ENCODE results near the gene CABCOCO1. TPM values are rescaled to one million over a fixed set of nuclear protein-coding genes. Genes with fewer than 3 reads are reported as not detected.
A peak's percentile ranks its signal among the peaks of the same experiment; 100 is the strongest.

Gene CABCOCO1
- total RNA-seq, 1 donor from 2014 or later, result 0.28 TPM

- no peak for TF ChIP-seq CTCF (IDR thresholded peaks at IDR 0.05; ENCODE audit: unreplicated experiment)
- no peak overlapping the region for H3K4me3 Mint-ChIP-seq (ENCODE audit: unreplicated experiment)
- no peaks in the 10 kb centered on the region for H3K9me3 Mint-ChIP-seq (ENCODE audit: unreplicated experiment)
- DNase-seq (ENCODE audit: low spot score), result no peak
- H3K4me1 Mint-ChIP-seq (ENCODE audit: unreplicated experiment), result peaks cover 4% of the 10 kb centered on the region
- H3K27me3 Mint-ChIP-seq (ENCODE audit: unreplicated experiment), result no peaks in the 10 kb centered on the region
- H3K27ac Mint-ChIP-seq (ENCODE audit: unreplicated experiment), result no peak overlapping the region
- H3K36me3 Mint-ChIP-seq (ENCODE audit: low read depth, unreplicated experiment), result no peaks in the 10 kb centered on the region
Observed at GRCh38 chr10:61655335-61655851, 7.3 kb upstream of the CABCOCO1 start.

GRCh38 chr10:61663466-61663865 is 737 bp downstream of the CABCOCO1 start:
- Mint-ChIP-seq H3K9me3 (ENCODE audit: unreplicated experiment) (no peaks in the 10 kb centered on the region), H3K4me3 (ENCODE audit: unreplicated experiment) (peak overlapping the region; percentile 86), H3K27me3 (ENCODE audit: unreplicated experiment) (no peaks in the 10 kb centered on the region), H3K27ac (ENCODE audit: unreplicated experiment) (no peak overlapping the region), H3K4me1 (ENCODE audit: unreplicated experiment) (peaks cover 9% of the 10 kb centered on the region), H3K36me3 (ENCODE audit: low read depth, unreplicated experiment) (no peaks in the 10 kb centered on the region)
- TF ChIP-seq CTCF (IDR thresholded peaks at IDR 0.05; ENCODE audit: unreplicated experiment), result no peak
- DNase-seq (ENCODE audit: low spot score), result no peak

- no peaks in the 10 kb centered on the region for H3K36me3 Mint-ChIP-seq (ENCODE audit: low read depth, unreplicated experiment)
- no peaks in the 10 kb centered on the region for H3K9me3 Mint-ChIP-seq (ENCODE audit: unreplicated experiment)
Observed at GRCh38 chr10:61664985-61665384, 2.3 kb downstream of the CABCOCO1 start.

DNA sequence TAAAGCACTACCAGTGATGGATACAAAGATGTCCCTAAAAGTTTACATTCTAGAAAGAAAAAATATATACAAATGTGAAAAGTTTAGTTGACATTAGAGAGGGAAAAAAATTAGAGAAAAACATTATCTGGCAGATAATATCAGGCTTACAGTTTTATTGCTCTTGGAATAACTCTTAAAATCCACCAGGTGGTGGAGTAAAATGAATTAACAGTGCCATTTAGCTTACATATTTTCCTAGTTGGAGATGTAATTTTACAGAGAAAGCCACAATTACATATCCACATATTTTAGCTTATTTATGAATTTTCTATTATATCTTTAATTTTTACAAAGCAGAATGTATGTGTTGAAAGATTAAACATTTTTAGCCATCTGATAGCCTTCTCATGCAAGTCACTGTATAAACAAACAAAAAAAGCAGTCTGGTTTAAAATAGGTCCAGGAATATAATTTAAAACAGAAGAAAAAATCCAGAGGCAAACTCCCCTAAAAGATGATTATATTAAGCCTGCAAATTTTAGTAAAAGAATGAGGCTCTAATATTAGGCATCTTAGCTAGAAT is 6.5 kb downstream of the CABCOCO1 start:
- Mint-ChIP-seq H3K9me3 (ENCODE audit: unreplicated experiment) (no peaks in the 10 kb centered on the region), H3K36me3 (ENCODE audit: low read depth, unreplicated experiment) (no peaks in the 10 kb centered on the region), H3K27ac (ENCODE audit: unreplicated experiment) (no peak overlapping the region), H3K4me1 (ENCODE audit: unreplicated experiment) (no peaks in the 10 kb centered on the region), H3K4me3 (ENCODE audit: unreplicated experiment) (no peak overlapping the region), H3K27me3 (ENCODE audit: unreplicated experiment) (no peaks in the 10 kb centered on the region)
- no peak for DNase-seq (ENCODE audit: low spot score)
- TF ChIP-seq CTCF (IDR thresholded peaks at IDR 0.05; ENCODE audit: unreplicated experiment), result no peak

More at GRCh38 chr10:61664985-61665384, 2.3 kb downstream of the CABCOCO1 start:
- H3K27me3 Mint-ChIP-seq (ENCODE audit: unreplicated experiment), result no peaks in the 10 kb centered on the region
- no peak overlapping the region for H3K4me3 Mint-ChIP-seq (ENCODE audit: unreplicated experiment)
- H3K4me1 Mint-ChIP-seq (ENCODE audit: unreplicated experiment), result peaks cover 9% of the 10 kb centered on the region
- no peak overlapping the region for H3K27ac Mint-ChIP-seq (ENCODE audit: unreplicated experiment)
- no peak for TF ChIP-seq CTCF (IDR thresholded peaks at IDR 0.05; ENCODE audit: unreplicated experiment)
- DNase-seq (ENCODE audit: low spot score), result no peak

GRCh38 chr10:61669849-61670248 is 7.1 kb downstream of the CABCOCO1 start:
- Mint-ChIP-seq H3K27me3 (ENCODE audit: unreplicated experiment) (no peaks in the 10 kb centered on the region), H3K4me3 (ENCODE audit: unreplicated experiment) (no peak overlapping the region), H3K4me1 (ENCODE audit: unreplicated experiment) (no peaks in the 10 kb centered on the region), H3K27ac (ENCODE audit: unreplicated experiment) (no peak overlapping the region), H3K36me3 (ENCODE audit: low read depth, unreplicated experiment) (no peaks in the 10 kb centered on the region), H3K9me3 (ENCODE audit: unreplicated experiment) (no peaks in the 10 kb centered on the region)
- DNase-seq (ENCODE audit: low spot score), result no peak
- no peak for TF ChIP-seq CTCF (IDR thresholded peaks at IDR 0.05; ENCODE audit: unreplicated experiment)

All from endothelial cell (in vitro differentiated cells).